HEK293 (cell line): ENCODE measurements around the gene RBM20.

Source experiments
- CTCF ChIP-seq: fragments of 450-650 bp; formaldehyde crosslinking; IDR thresholded peaks from 2 replicates; pipeline ENCODE4 v1.5.1; 2016; ENCODE audit warnings: missing biosample characterization, missing genetic modification characterization
- HOXA7 ChIP-seq: sonication (generic); formaldehyde crosslinking; IDR thresholded peaks from 2 replicates; pipeline ENCODE4 v1.8.1; 2022; ENCODE audit warnings: missing genetic modification reagents, borderline replicate concordance
- MZF1 ChIP-seq: fragments of 450-650 bp; formaldehyde crosslinking; IDR thresholded peaks from 2 replicates; pipeline ENCODE4 v1.5.1; 2017; ENCODE audit warnings: missing biosample characterization, missing genetic modification characterization, borderline replicate concordance
- PRDM4 ChIP-seq: fragments of 450-650 bp; formaldehyde crosslinking; IDR thresholded peaks from 2 replicates; pipeline ENCODE4 v1.5.1; 2017; ENCODE audit warnings: missing biosample characterization, missing genetic modification characterization
- PRDM6 ChIP-seq: fragments of 450-650 bp; formaldehyde crosslinking; IDR thresholded peaks from 2 replicates; pipeline ENCODE4 v1.5.1; 2017; ENCODE audit warnings: missing biosample characterization, missing genetic modification characterization
- TRIM28 ChIP-seq: IDR thresholded peaks from 2 replicates; pipeline ENCODE4 v1.6.1; 2011; ENCODE audit warnings: low read length, control low read depth, borderline replicate concordance
- YY2 ChIP-seq: fragments of 450-650 bp; formaldehyde crosslinking; IDR thresholded peaks from 2 replicates; pipeline ENCODE4 v1.5.1; 2016; ENCODE audit warnings: missing biosample characterization, missing genetic modification characterization
- ZBTB21 ChIP-seq: fragments of 450-650 bp; formaldehyde crosslinking; IDR thresholded peaks from 2 replicates; pipeline ENCODE4 v1.5.1; 2017; ENCODE audit warnings: missing biosample characterization, missing genetic modification characterization
- ZBTB6 ChIP-seq: fragments of 450-650 bp; formaldehyde crosslinking; IDR thresholded peaks from 2 replicates; pipeline ENCODE4 v1.5.1; 2017; ENCODE audit warnings: missing biosample characterization, missing genetic modification characterization
- ZNF138 ChIP-seq: fragments of 450-650 bp; formaldehyde crosslinking; IDR thresholded peaks from 2 replicates; pipeline ENCODE4 v1.5.1; 2016; ENCODE audit warnings: missing biosample characterization, missing genetic modification characterization, borderline replicate concordance
- ZNF148 ChIP-seq: fragments of 450-650 bp; formaldehyde crosslinking; IDR thresholded peaks from 2 replicates; pipeline ENCODE4 v1.5.0; 2017; ENCODE audit warnings: missing biosample characterization, missing genetic modification characterization, borderline replicate concordance
- ZNF155 ChIP-seq: fragments of 450-650 bp; formaldehyde crosslinking; IDR thresholded peaks from 2 replicates; pipeline ENCODE4 v1.5.1; 2016; ENCODE audit warnings: missing biosample characterization, missing genetic modification characterization
- ZNF19 ChIP-seq: fragments of 450-650 bp; formaldehyde crosslinking; IDR thresholded peaks from 2 replicates; pipeline ENCODE4; 2016; ENCODE audit warnings: missing biosample characterization, missing genetic modification characterization, low read depth
- ZNF221 ChIP-seq: fragments of 450-650 bp; formaldehyde crosslinking; IDR thresholded peaks from 2 replicates; pipeline ENCODE4 v1.5.1; 2017; ENCODE audit warnings: missing biosample characterization, missing genetic modification characterization, borderline replicate concordance
- ZNF324 ChIP-seq: fragments of 450-650 bp; formaldehyde crosslinking; IDR thresholded peaks from 2 replicates; pipeline ENCODE4 v1.5.1; 2016; ENCODE audit warnings: missing biosample characterization, missing genetic modification characterization
- ZNF335 ChIP-seq: fragments of 450-650 bp; formaldehyde crosslinking; conservative IDR thresholded peaks from 2 replicates; pipeline ENCODE4 v1.5.1; 2016; ENCODE audit warnings: missing biosample characterization, missing genetic modification characterization
- ZNF394 ChIP-seq: fragments of 450-650 bp; formaldehyde crosslinking; IDR thresholded peaks from 2 replicates; pipeline ENCODE4 v1.5.1; 2016; ENCODE audit warnings: missing biosample characterization, missing genetic modification characterization, mild to moderate bottlenecking, moderate library complexity, borderline replicate concordance
- ZNF514 ChIP-seq: fragments of 450-650 bp; formaldehyde crosslinking; IDR thresholded peaks from 2 replicates; pipeline ENCODE4 v1.5.1; 2016; ENCODE audit warnings: missing biosample characterization, missing genetic modification characterization
- ZNF596 ChIP-seq: fragments of 450-650 bp; IDR thresholded peaks from 2 replicates; pipeline ENCODE4 v1.5.0; 2018; ENCODE audit warnings: missing biosample characterization, mild to moderate bottlenecking, missing genetic modification characterization, moderate library complexity
- ZNF658 ChIP-seq: fragments of 450-650 bp; formaldehyde crosslinking; IDR thresholded peaks from 2 replicates; pipeline ENCODE4; 2016; ENCODE audit warnings: missing biosample characterization, missing genetic modification characterization
- ZNF701 ChIP-seq: fragments of 450-650 bp; formaldehyde crosslinking; IDR thresholded peaks from 2 replicates; pipeline ENCODE4 v1.5.1; 2016; ENCODE audit warnings: missing biosample characterization, missing genetic modification characterization
- ZNF704 ChIP-seq: fragments of 450-650 bp; formaldehyde crosslinking; IDR thresholded peaks from 2 replicates; pipeline ENCODE4 v1.5.1; 2016; ENCODE audit warnings: missing biosample characterization, missing genetic modification characterization
- ZNF768 ChIP-seq: fragments of 450-650 bp; formaldehyde crosslinking; IDR thresholded peaks from 2 replicates; pipeline ENCODE4 v1.5.1; 2018; ENCODE audit warnings: missing biosample characterization, mild to moderate bottlenecking, missing genetic modification characterization
- ZNF791 ChIP-seq: fragments of 450-650 bp; formaldehyde crosslinking; IDR thresholded peaks from 2 replicates; pipeline ENCODE4 v1.5.1; 2016; ENCODE audit warnings: missing biosample characterization, missing genetic modification characterization
- ZNF792 ChIP-seq: fragments of 450-650 bp; formaldehyde crosslinking; IDR thresholded peaks from 2 replicates; pipeline ENCODE4 v1.5.1; 2016; ENCODE audit warnings: missing biosample characterization, missing genetic modification characterization
- ZSCAN23 ChIP-seq: fragments of 450-650 bp; formaldehyde crosslinking; IDR thresholded peaks from 2 replicates; pipeline ENCODE4 v1.5.1; 2016; ENCODE audit warnings: missing biosample characterization, missing genetic modification characterization
- ZSCAN30 ChIP-seq: fragments of 450-650 bp; IDR thresholded peaks from 2 replicates; pipeline ENCODE4 v1.5.1; 2018; ENCODE audit warnings: missing biosample characterization, mild to moderate bottlenecking, missing genetic modification characterization, moderate library complexity
- ZSCAN4 ChIP-seq: fragments of 450-650 bp; formaldehyde crosslinking; IDR thresholded peaks from 2 replicates; pipeline ENCODE4 v1.5.1; 2017; ENCODE audit warnings: missing biosample characterization, missing genetic modification characterization
- ZXDB ChIP-seq: fragments of 450-650 bp; formaldehyde crosslinking; IDR thresholded peaks from 2 replicates; pipeline ENCODE4 v1.5.1; 2016; ENCODE audit warnings: missing biosample characterization, missing genetic modification characterization

The RBM20 gene

GRCh38 chr10:110629680-110630191 lies 14.4 kb upstream of the RBM20 start (continued):
- no peak; the same call in 1 of the 2 replicates for TF ChIP-seq ZBTB21 (tag by site-specific recombination)
- no peak for TF ChIP-seq ZNF19 (tag by site-specific recombination)
- TF ChIP-seq ZNF138 (tag by site-specific recombination): no peak
- no peak for TF ChIP-seq ZNF791 (tag by site-specific recombination)
- TF ChIP-seq ZSCAN30 (tag by site-specific recombination): 0 out of 2 replicates have a peak, but pooled peaks have one; percentile 62
- TF ChIP-seq ZNF768 (tag by site-specific recombination): no peak
- no peak; the same call in none of the 2 replicates for TF ChIP-seq ZBTB6 (tag by site-specific recombination)
- TF ChIP-seq ZXDB: peak; percentile 78
- peak; percentile 100 for TF ChIP-seq PRDM6 (tag by site-specific recombination)
- TF ChIP-seq ZSCAN23: no peak
- TF ChIP-seq TRIM28: 0 out of 2 replicates have a peak, but pooled peaks have one; percentile 46
- no peak for TF ChIP-seq YY2 (tag by site-specific recombination)
- TF ChIP-seq ZNF704 (tag by site-specific recombination): no peak
- no peak for TF ChIP-seq HOXA7 (CRISPR knock-in tag)
- TF ChIP-seq ZNF221 (tag by site-specific recombination): no peak
- TF ChIP-seq ZSCAN4 (tag by site-specific recombination): no peak
- no peak for TF ChIP-seq ZNF658 (tag by site-specific recombination)
- TF ChIP-seq ZNF148 (tag by site-specific recombination): no peak
- TF ChIP-seq ZNF792 (tag by site-specific recombination): peak; percentile 92
- TF ChIP-seq ZNF155 (tag by site-specific recombination): no peak
- peak; percentile 25; the same call in 1 of the 2 replicates for TF ChIP-seq ZNF596 (tag by site-specific recombination)
- TF ChIP-seq ZNF701 (tag by site-specific recombination): no peak
- peak; percentile 80 for TF ChIP-seq PRDM4
- 0 out of 2 replicates have a peak, but pooled peaks have one; percentile 59 for TF ChIP-seq MZF1 (tag by site-specific recombination)
- TF ChIP-seq ZNF324: no peak
- 0 out of 2 replicates have a peak, but pooled peaks have one; percentile 27 for TF ChIP-seq ZNF335 (tag by site-specific recombination)
- no peak for TF ChIP-seq ZNF514 (tag by site-specific recombination)
- no peak; the same call in 1 of the 2 replicates for TF ChIP-seq ZNF394 (tag by site-specific recombination)
- no peak for TF ChIP-seq CTCF (tag by site-specific recombination)
